HG03520 (cell line): Measurements from ENCODE around the gene ERAP2.
A peak's percentile ranks its signal among the peaks of the same experiment; 100 is the strongest.
"Not testable (repeated sequence)": the region's sequence is repeated elsewhere in the genome, so short reads cannot be mapped to it uniquely, and the experiment has no call there.

Experiments used
- ATAC-seq: cut with Tn5 transposase; IDR thresholded peaks from one replicate; pipeline ENCODE4 v1.9.1; 2021; ENCODE audit warnings: mild to moderate bottlenecking, moderate library complexity; ENCODE audit not compliant: unreplicated experiment

ERAP2 gene

DNA sequence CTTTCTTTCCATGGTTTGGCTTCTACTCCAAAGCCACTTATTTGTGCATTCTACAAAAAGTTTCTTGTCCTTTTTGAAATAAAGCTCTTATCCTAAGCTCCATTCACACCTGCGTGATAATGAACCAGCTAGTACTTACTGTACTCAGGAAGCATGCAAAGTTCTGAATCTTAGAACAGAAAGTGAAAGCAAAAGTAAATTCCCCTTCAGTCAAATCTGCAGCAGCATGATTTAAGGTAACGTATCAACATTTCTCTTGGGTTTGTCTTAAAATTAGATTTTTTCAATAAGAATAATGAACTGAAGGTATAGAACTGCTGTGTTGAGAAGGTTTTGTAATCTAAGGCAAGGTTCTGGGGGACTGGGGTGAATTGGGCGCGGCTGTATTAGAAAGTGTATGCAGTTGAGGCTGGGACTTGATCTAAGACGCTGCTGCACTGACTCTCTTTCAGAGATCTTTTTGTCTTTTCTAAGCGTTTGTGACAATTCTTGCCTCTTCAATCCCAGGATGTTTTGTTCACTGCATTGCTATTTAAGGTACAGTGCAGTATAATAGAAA, at the start of gene ERAP2:
Gene ERAP2 (plus strand): TSS at position 209 of the 559 bp plus-strand sequence. CDS start 3,186 bp downstream, outside the sequence.
- peak; percentile 56 for ATAC-seq

GRCh38 chr5:96829297-96829696, 47.0 kb upstream of the ERAP2 start:
- ATAC-seq: no peak

GRCh38 chr5:96834016-96834415, 42.3 kb upstream of the ERAP2 start:
- no peak for ATAC-seq

DNA sequence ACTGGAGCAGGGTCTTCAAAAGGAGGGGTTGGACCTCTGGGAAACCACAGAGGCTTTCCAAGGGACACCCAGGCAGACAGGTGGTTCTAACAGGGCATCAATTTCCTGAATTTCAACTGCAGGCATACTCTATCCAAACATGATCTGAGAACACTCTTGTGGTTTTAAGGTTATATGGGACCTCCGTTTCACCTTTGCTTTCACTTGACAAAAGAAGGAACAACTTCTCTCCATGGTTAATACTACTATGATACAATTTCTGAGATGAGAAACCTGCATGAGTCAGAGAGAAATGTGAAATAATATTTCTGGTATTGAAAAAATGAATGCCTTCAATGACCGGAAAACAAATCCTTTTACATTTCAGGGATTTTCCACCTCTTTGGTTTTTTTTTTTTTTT, 40.5 kb upstream of the ERAP2 start:
- ATAC-seq: no peak

- ATAC-seq: no peak
Observed at GRCh38 chr5:96836817-96837216, 39.5 kb upstream of the ERAP2 start.

- no peak for ATAC-seq
Observed at GRCh38 chr5:96837303-96837702, 39.0 kb upstream of the ERAP2 start.

DNA sequence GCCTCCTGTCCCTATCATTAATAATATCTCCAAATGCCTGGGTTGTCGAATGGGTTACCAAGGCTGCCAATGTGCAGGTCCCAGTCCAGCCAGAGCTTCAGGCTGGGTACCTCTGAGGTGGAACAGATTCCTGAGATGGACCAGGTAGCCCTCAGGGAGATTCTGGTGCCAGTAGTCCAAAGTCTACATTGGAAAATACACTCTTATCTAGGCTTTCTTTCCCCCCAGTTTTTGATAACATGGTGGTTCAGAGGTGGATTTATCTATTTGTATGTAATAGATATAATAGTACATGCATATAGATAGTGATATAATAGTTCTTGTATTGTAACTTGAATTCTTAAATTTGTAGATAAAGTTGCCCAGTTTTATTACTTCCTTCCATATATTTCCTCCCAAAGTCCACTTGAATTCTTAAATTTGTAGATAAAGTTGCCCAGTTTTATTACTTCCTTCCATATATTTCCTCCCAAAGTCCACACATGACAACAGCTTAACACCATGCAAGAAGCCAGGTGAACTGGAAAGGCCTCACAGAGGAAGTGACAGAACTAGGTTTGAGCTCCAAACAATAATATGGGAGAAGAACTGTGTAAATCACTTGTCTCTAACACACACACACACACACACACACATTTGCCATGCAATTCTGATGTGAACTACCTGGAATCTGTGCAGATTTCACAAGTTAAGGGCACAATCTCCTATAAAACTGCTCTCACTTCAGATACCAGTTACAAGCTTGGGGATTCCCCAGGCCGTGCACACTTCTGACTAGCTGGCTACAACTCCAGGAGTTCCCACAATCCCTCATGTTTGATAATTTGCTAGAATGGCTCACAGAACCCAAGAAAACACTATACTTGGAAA, 37.9 kb upstream of the ERAP2 start:
- no peak for ATAC-seq

GRCh38 chr5:96839071-96839592, 37.2 kb upstream of the ERAP2 start:
- ATAC-seq: no peak

DNA sequence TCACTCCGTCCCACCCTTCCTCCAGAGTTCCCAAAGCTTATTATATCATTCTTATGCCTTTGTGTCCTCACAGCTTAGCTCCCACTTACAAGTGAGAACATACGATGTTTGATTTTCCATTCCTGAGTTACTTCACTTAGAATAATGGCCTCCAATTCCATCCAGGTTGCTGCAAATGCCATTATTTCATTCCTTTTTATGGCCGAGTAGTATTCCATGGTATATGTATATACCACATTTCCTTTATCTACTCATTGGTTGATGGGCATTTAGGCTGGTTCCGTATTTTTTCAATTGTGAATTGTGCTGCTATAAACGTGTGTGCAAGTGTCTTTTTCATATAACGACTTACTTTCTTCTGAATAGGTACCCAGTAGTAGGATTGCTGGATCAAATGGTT, 34.4 kb upstream of the ERAP2 start:
- not testable (repeated sequence) for ATAC-seq

- ATAC-seq: no peak
Observed at GRCh38 chr5:96843140-96843539, 33.2 kb upstream of the ERAP2 start.

- no peak for ATAC-seq
Observed at GRCh38 chr5:96844481-96844990, 31.8 kb upstream of the ERAP2 start.

DNA sequence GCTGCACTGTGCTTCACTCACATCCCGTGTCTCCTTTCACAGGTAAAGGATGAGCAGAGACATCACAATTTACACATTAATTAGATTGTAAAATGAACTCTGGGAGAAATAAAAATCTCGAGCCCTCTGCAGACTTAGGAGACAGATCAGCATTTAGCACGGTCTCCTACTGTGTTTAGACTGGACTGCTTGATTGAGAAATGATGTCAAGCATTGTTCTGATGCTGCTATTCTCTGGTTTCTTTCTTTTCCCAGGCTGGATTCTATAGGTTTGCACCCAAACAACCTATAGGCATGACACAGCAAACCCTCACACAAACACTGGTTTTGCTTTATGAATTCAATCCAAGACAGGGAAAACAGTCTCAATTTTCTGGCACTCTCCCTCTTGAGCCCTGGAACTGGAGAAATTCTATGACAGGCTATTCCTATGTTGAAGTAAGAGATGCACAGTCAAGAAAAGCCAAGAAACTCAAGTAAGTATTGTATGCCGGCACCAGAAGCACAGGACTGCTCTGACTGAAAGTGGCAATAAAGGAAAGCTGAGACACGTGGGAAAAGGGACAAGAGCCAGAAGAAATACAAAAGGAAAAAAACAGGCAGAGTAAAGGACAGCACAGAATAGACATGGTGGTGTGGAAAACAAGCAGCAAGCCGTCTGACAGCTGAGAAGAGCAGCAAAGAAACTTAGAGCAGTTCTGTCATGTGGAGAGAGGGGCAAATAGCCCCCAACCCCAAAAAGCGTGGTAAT, 24.8 kb upstream of the ERAP2 start:
- ATAC-seq: no peak

DNA sequence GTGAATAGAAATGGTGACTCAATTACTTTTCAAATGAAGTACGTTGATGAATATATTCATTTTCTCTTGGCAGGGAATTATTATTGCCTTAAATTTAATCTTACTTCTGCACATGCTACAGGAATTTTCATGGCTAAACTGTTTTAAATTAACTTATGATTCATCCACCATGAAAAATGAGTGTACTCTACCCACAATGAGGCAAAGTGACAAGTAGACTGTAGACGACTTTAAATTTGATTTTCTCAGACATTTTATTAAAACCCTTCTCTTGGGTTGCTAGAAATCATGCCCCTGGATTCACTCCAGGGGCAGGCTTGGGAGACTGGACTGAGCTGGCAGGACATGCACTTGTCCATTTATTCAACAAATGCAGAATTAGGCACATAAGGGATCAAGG, 23.5 kb upstream of the ERAP2 start:
- ATAC-seq: no peak

- no peak for ATAC-seq
Observed at GRCh38 chr5:96854067-96854466, 22.2 kb upstream of the ERAP2 start.

DNA sequence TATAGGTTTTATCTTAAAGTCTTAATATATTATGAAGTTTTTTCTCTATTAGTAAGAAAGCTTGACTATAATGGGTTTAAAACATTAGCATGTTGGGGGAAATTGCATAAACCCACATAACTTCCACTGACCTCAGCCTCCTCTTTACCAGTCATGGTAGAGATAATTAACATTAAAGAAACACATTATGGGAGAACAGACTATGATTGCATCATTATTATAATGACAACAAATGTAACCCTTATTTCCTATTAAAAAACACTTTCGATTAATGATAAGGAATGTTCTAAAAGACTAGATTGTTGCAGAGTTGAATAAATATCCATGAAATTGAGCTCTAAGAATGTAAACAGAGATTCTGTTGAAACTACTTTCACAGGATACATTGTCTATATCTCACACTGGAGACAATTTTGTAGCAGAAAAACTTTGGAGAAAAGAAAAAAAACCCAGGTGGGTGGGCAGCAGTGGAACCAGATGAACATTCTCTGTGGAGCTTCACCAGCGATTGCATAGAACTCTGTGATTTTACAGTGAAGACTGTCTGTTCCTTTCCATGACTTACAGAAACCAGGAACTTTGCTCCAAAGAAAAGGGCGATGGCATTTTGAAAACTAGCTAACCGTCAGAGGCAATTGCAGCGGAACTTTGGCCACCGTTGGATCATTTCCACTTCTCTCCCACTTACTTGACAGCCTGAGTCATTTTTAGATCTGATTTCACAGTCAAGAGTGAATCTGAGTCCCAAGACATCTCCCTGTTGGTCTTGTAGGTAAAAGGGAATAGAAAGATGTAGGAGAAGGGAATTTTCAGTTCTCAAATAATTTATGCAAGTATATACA, 21.0 kb upstream of the ERAP2 start:
- ATAC-seq: no peak

- ATAC-seq: no peak
Observed at GRCh38 chr5:96856371-96856770, 19.9 kb upstream of the ERAP2 start.

GRCh38 chr5:96857454-96857853, 18.8 kb upstream of the ERAP2 start:
- ATAC-seq: no peak

DNA sequence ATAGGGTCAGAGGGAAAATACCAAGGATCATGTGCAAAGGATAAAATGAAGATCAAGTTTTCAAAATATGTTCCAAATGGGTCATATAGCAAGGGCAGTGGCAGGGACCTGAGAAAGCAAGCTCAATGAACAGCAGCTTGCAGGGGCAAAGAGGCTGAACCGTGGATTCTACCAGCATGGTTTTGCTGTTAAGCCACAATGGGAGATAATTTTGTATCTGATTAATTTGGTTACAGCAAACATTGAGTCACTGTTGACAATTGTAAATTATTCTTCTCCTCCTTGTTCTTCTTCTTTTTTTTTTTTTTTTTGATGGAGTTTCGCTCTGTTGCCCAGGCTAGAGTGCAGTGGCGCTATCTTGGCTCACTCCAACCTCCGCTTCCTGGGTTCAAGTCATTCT, 18.4 kb upstream of the ERAP2 start:
- ATAC-seq: no peak

DNA sequence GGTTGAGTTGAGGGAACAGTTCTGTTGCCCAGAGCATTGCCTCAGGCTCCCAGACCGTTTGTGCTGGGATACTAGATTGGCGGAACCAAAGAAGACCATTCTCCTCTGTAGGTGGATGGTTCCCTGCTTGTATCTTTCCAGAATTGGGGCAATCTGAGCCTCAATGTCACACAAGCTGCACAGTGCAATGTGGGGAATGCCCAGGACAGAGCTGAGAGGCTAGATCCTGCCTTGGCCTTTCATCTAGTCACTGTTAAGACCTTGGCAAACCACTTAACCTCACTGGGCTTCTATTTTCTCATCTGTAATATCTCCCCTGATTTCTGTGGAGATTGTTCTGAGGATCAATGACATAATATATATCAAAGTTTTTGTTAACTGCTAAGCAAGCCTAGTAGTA, 16.9 kb upstream of the ERAP2 start:
- no peak for ATAC-seq

GRCh38 chr5:96861076-96861475, 15.2 kb upstream of the ERAP2 start:
- ATAC-seq: no peak
